Spleen (tissue), 11 donors: ENCODE results near the gene MAP3K19. TPM values are rescaled to one million over a fixed set of nuclear protein-coding genes. Genes with fewer than 3 reads are reported as not detected.

Source experiments
- DNase-seq: peaks from one replicate; pipeline ENCODE4 v3.0.0-alpha.2; 2020
- H3K27ac ChIP-seq, 8 donors: fragments of 200-600 bp; sonication (generic) in 7 of 8; 1 replicate in 4 of 8; 2 replicates in 4 of 8; pipeline versions ENCODE4 v1.5.0 to v1.8.0; 2016 to 2021; ENCODE audit warnings: inconsistent platforms in 4 of 8, mild to moderate bottlenecking in 4 of 8, moderate library complexity in 1 of 8
- H3K27me3 ChIP-seq, 7 donors: fragments of 200-600 bp; sonication (generic) in 6 of 7; replicated peaks in 1 of 7; 1 replicate in 4 of 7; 2 replicates in 3 of 7; pipeline versions ENCODE4 v1.5.0 to v1.8.0; 2016 to 2021; ENCODE audit warnings: inconsistent platforms in 3 of 7, mild to moderate bottlenecking in 1 of 7
- H3K36me3 ChIP-seq, 6 donors: fragments of 200-600 bp; sonication (generic) in 5 of 6; 1 replicate in 4 of 6; 2 replicates in 2 of 6; pipeline versions ENCODE4 v1.5.0 to v1.8.0; 2016 to 2021; ENCODE audit warnings: inconsistent platforms in 2 of 6
- H3K4me1 ChIP-seq, 6 donors: fragments of 200-600 bp; sonication (generic) in 5 of 6; 1 replicate in 3 of 6; 2 replicates in 3 of 6; pipeline versions ENCODE4 v1.5.0 to v1.8.0; 2016 to 2021; ENCODE audit warnings: inconsistent platforms in 3 of 6
- H3K4me3 ChIP-seq, 8 donors: fragments of 200-600 bp; sonication (generic) in 7 of 8; 1 replicate in 4 of 8; 2 replicates in 4 of 8; pipeline versions ENCODE4 v1.5.0 to v1.8.0; 2016 to 2021; ENCODE audit warnings: inconsistent platforms in 4 of 8, mild to moderate bottlenecking in 4 of 8, moderate library complexity in 2 of 8
- H3K9me3 ChIP-seq, 8 donors: fragments of 200-600 bp; sonication (generic) in 7 of 8; 1 replicate in 4 of 8; 2 replicates in 4 of 8; pipeline versions ENCODE4 v1.5.0 to v1.8.0; 2016 to 2021; ENCODE audit warnings: inconsistent platforms in 4 of 8
- CTCF ChIP-seq, 11 experiments: fragments of 200-600 bp in 7 of 11; fragments of 450-650 bp in 4 of 11; sonication (generic) in 4 of 11; IDR thresholded peaks in 8 of 11; conservative IDR thresholded peaks in 3 of 11; 1 replicate in 7 of 11; 2 replicates in 4 of 11; pipeline versions ENCODE4 v1.4.0 to v1.8.0; 2016 to 2021; ENCODE audit warnings: antibody characterized with exemption in 11 of 11, inconsistent platforms in 4 of 11, mild to moderate bottlenecking in 1 of 11
- POLR2A ChIP-seq, 3 donors: fragments of 450-650 bp; IDR thresholded peaks; one replicate each; pipeline ENCODE4 v1.5.1; 2017; ENCODE audit warnings: antibody characterized with exemption in 3 of 3, mild to moderate bottlenecking in 1 of 3
- POLR2AphosphoS5 ChIP-seq, 3 donors: sonication (generic); formaldehyde crosslinking; IDR thresholded peaks; one replicate each; pipeline ENCODE4 v1.5.1; 2017; ENCODE audit warnings: antibody characterized with exemption in 3 of 3
- WGBS, 5 donors: extraction: QIAGEN DNeasy Blood & Tissue Kit in 3 of 5; methylation state at CpG; one replicate each; pipeline versions ENCODE4 v1.1.5 to v1.1.7; 2013 to 2018; 5-methylcytosine and 5-hydroxymethylcytosine counted together
- intact Hi-C: fragments of 100-400 bp; cut with DNase I; formaldehyde crosslinking; loops from one replicate; pipeline ENCODE4 v1.15.0; 2023; ENCODE audit warnings: low total_unique reads
- polyA plus RNA-seq, 3 donors: library from polyadenylated mRNA; stranded (reverse); fragments of 200-250 nt; gene quantifications; one replicate each; pipeline ENCODE4 v1.2.1, GENCODE V29; 2013
- total RNA-seq, 7 donors: library from RNA; depleted of rRNA in 3 of 7; stranded (reverse); fragments of >200 nt in 3 of 7; fragmentation: NEBNext Ultra II Directional in 4 of 7; extraction: Animal tissue kit (Norgen Biotek cat#: 25700) in 4 of 7; gene quantifications; one replicate each; pipeline versions ENCODE4 v1.1.0 to v1.2.1, GENCODE V29; 2016 to 2021
- donor health status: healthy with polysubstance abuse.
- donor health status: DM: no; HTN: no; CAD: no; lungs with moderate emphysema.
- donor health status: DM: no; HTN: no; CAD: no.
- donor health status: Bipolar disorder and iron deficiency.
- donor health status: healthy.
- donor health status: DM: no; HTN: no; CAD: no.
- donor health status: DM: yes; HTN: yes; CAD: no.

Gene MAP3K19
- total and polyA plus RNA-seq, 10 donors = not detected

DNA sequence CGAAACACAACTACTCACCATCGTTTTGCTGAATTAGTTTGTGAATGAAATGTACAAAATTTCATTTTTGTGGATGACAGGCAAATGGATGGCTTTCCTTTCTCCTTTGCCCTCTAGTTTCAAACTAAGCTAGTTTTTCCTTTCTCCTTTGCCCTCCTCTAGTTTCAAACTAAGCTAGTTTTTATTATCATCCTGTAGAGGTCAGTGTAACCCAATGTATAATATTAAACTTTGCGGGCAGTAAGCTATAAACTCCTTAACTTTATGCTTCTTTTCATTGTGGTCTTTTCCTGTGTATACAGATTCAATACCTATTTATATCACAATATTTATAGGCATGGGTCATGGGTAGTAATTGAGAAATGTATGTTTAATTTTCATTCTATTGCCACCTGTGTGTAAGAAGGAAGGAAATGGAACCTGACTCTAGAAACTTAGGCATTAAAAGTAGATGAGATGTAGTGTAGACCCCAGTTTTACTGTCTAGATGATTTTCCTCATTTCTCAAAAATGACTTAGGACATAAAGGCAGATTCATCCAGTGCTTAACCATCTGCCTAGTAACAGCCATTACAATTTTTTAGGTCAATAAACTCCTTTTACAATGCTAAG is 58.1 kb downstream of the MAP3K19 start:
- H3K4me1 ChIP-seq = no peaks in the 10 kb centered on the region
- H3K36me3 ChIP-seq = no peaks in the 10 kb centered on the region
- WGBS, 5 donors = 27 to 35% (median 31%) methylated on average over 3 of the region's 3 CpGs
- no peak overlapping the region for H3K27ac ChIP-seq
- intact Hi-C loops = no loop called here
- H3K9me3 ChIP-seq = peaks cover 0 to 8% (median 5%) of the 10 kb centered on the region in 8 donors
- H3K27me3 ChIP-seq = no peaks in the 10 kb centered on the region
- DNase-seq = no peak
- H3K4me3 ChIP-seq = no peak overlapping the region
- TF ChIP-seq POLR2A (IDR thresholded peaks at IDR 0.05) (no peak), CTCF (IDR thresholded peaks at IDR 0.05 in 8 of 11, conservative IDR thresholded peaks at IDR 0.05 in 3 of 11) (peak in 8 of 11 experiments; percentile 11 to 41 (median 29))

DNA sequence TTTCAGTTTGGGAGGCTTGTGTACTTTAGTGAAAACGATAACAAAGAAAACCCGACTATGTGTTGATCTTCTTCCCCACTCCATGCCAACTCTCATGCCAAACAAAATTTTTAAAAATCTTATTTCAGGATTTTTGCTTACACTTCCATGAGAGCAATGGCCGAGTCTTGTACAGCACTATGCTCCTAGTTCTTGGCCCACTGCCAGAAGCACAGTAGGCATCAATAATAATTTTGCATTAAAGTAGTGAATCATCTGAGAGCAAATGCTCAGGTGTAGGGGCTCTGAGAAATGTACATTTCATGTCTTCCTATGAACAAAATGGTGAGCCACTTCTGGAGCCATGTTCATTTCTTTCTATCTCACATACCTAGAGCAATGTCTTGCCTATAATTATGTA is 62.2 kb downstream of the MAP3K19 start:
- no peaks in the 10 kb centered on the region for H3K27me3 ChIP-seq
- H3K4me3 ChIP-seq = no peak overlapping the region
- DNase-seq = no peak
- no peak overlapping the region for H3K27ac ChIP-seq
- 90 to 96% (median 95%) methylated on average over 3 of the region's 3 CpGs for whole genome bisulfite sequencing, 5 donors
- peaks cover 0 to 9% (median 5%) of the 10 kb centered on the region in 8 donors for H3K9me3 ChIP-seq
- TF ChIP-seq POLR2AphosphoS5 (IDR thresholded peaks at IDR 0.05) (no peak), CTCF (IDR thresholded peaks at IDR 0.05 in 8 of 11, conservative IDR thresholded peaks at IDR 0.05 in 3 of 11) (no peak), POLR2A (IDR thresholded peaks at IDR 0.05) (no peak)
- intact Hi-C loops = no loop called here
- H3K4me1 ChIP-seq = no peaks in the 10 kb centered on the region
- H3K36me3 ChIP-seq = no peaks in the 10 kb centered on the region

- Histone ChIP-seq H3K36me3 (no peaks in the 10 kb centered on the region), H3K9me3 (peaks cover 0 to 9% (median 5%) of the 10 kb centered on the region in 8 donors), H3K4me3 (no peak overlapping the region), H3K27me3 (no peaks in the 10 kb centered on the region), H3K4me1 (no peaks in the 10 kb centered on the region), H3K27ac (no peak overlapping the region)
- TF ChIP-seq CTCF (IDR thresholded peaks at IDR 0.05 in 8 of 11, conservative IDR thresholded peaks at IDR 0.05 in 3 of 11) = no peak
- TF ChIP-seq POLR2AphosphoS5 (IDR thresholded peaks at IDR 0.05) = no peak
- TF ChIP-seq POLR2A (IDR thresholded peaks at IDR 0.05) = no peak
- DNase-seq = no peak
- intact Hi-C loops = no loop called here
- 23 to 57% (median 29%) methylated on average over 1 of the region's 1 CpG for WGBS, 5 donors
Measured at GRCh38 chr2:134982603-134983002, 64.6 kb downstream of the MAP3K19 start.

DNA sequence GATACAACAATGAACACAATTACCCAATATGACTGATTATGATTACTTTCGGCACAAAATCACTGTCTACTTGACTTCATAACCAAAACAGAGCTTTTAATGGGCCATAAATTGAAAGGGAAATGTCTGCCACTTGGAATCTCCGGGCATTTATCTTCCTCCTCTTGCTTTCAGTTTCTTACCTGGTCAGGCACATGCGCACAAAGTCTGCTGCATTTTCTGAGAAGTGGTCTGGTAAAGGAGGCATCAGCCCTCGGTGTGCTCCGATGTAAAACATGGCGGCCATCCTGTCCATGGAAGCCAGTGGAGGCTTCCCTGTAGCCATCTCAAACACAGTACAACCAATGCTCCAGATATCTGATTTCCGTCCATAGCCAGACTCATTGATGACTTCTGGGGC is 66.6 kb downstream of the MAP3K19 start:
- no peaks in the 10 kb centered on the region for H3K27me3 ChIP-seq
- H3K4me3 ChIP-seq = no peak overlapping the region
- no peaks in the 10 kb centered on the region for H3K36me3 ChIP-seq
- WGBS, 5 donors = 92 to 98% (median 95%) methylated on average over 7 of the region's 7 CpGs
- peaks cover 0 to 9% (median 5%) of the 10 kb centered on the region in 8 donors for H3K9me3 ChIP-seq
- no peaks in the 10 kb centered on the region for H3K4me1 ChIP-seq
- DNase-seq = no peak
- H3K27ac ChIP-seq = no peak overlapping the region
- TF ChIP-seq POLR2A (IDR thresholded peaks at IDR 0.05) (no peak), CTCF (IDR thresholded peaks at IDR 0.05 in 8 of 11, conservative IDR thresholded peaks at IDR 0.05 in 3 of 11) (no peak), POLR2AphosphoS5 (IDR thresholded peaks at IDR 0.05) (no peak)
- intact Hi-C loops = no loop called here
